Measurements from ENCODE around the gene NOL8.
A peak's percentile ranks its signal among the peaks of the same experiment; 100 is the strongest.

The NOL8 gene

GRCh38 chr9:92324889-92325268 is 271 bp downstream of the NOL8 start:
- Histone ChIP-seq H3K27me3 (ENCODE audit: low read depth, low read length) (no peaks in the 10 kb centered on the region), H2AFZ (ENCODE audit: low read depth, low read length) (peak overlapping the region; percentile 98), H3K9me3 (ENCODE audit: insufficient read depth, low read length) (no peaks in the 10 kb centered on the region), H3K4me2 (ENCODE audit: low read length) (peak overlapping the region; percentile 88), H3K9ac (ENCODE audit: low read length) (peak overlapping the region; percentile 92), H3K79me2 (ENCODE audit: low read length) (peaks cover 67% of the 10 kb centered on the region), H3K36me3 (replicated peaks; ENCODE audit: low read depth, low read length) (peaks cover 17% of the 10 kb centered on the region), H4K20me1 (ENCODE audit: insufficient read depth, low read length) (no peaks in the 10 kb centered on the region), H3K27ac (ENCODE audit: low read length) (peak overlapping the region; percentile 76), H3K4me1 (ENCODE audit: low read length) (peaks cover 21% of the 10 kb centered on the region), H3K4me3 (ENCODE audit: low read length) (peak overlapping the region; percentile 97)
- no peak for TF ChIP-seq EZH2phosphoT487 (IDR thresholded peaks at IDR 0.05; ENCODE audit: low read depth)
- TF ChIP-seq CTCF (IDR thresholded peaks at IDR 0.05; ENCODE audit: low read depth, low read length): no peak

- H3K4me2 ChIP-seq (ENCODE audit: low read length): peak overlapping the region; percentile 88
- no peaks in the 10 kb centered on the region for H3K9me3 ChIP-seq (ENCODE audit: insufficient read depth, low read length)
- H3K27ac ChIP-seq (ENCODE audit: low read length): peak overlapping the region; percentile 76; the same call in 1 of the 2 replicates
- H3K4me3 ChIP-seq (ENCODE audit: low read length): peak overlapping the region; percentile 97
- peaks cover 63% of the 10 kb centered on the region for H3K79me2 ChIP-seq (ENCODE audit: low read length)
- H4K20me1 ChIP-seq (ENCODE audit: insufficient read depth, low read length): no peaks in the 10 kb centered on the region
- no peak for TF ChIP-seq CTCF (IDR thresholded peaks at IDR 0.05; ENCODE audit: low read depth, low read length)
- no peak for TF ChIP-seq EZH2phosphoT487 (IDR thresholded peaks at IDR 0.05; ENCODE audit: low read depth)
- no peaks in the 10 kb centered on the region for H3K27me3 ChIP-seq (ENCODE audit: low read depth, low read length)
- H3K36me3 ChIP-seq (replicated peaks; ENCODE audit: low read depth, low read length): peaks cover 21% of the 10 kb centered on the region
- no peak overlapping the region for H2AFZ ChIP-seq (ENCODE audit: low read depth, low read length)
- peaks cover 21% of the 10 kb centered on the region for H3K4me1 ChIP-seq (ENCODE audit: low read length)
- H3K9ac ChIP-seq (ENCODE audit: low read length): peak overlapping the region; percentile 92
Measured at GRCh38 chr9:92324431-92324830, 719 bp downstream of the NOL8 start.

- Histone ChIP-seq H3K79me2 (ENCODE audit: low read length) (peaks cover 24% of the 10 kb centered on the region), H3K36me3 (replicated peaks; ENCODE audit: low read depth, low read length) (peaks cover 42% of the 10 kb centered on the region), H3K4me1 (ENCODE audit: low read length) (no peaks in the 10 kb centered on the region), H3K4me3 (ENCODE audit: low read length) (no peak overlapping the region), H3K9me3 (ENCODE audit: insufficient read depth, low read length) (no peaks in the 10 kb centered on the region), H4K20me1 (ENCODE audit: insufficient read depth, low read length) (no peaks in the 10 kb centered on the region), H2AFZ (ENCODE audit: low read depth, low read length) (no peak overlapping the region), H3K4me2 (ENCODE audit: low read length) (no peak overlapping the region), H3K27me3 (ENCODE audit: low read depth, low read length) (no peaks in the 10 kb centered on the region), H3K27ac (ENCODE audit: low read length) (no peak overlapping the region), H3K9ac (ENCODE audit: low read length) (no peak overlapping the region)
- TF ChIP-seq CTCF (IDR thresholded peaks at IDR 0.05; ENCODE audit: low read depth, low read length) (no peak), EZH2phosphoT487 (IDR thresholded peaks at IDR 0.05; ENCODE audit: low read depth) (no peak)
Measured at GRCh38 chr9:92315456-92315855, 9.7 kb downstream of the NOL8 start.

- H3K27ac ChIP-seq (ENCODE audit: low read length): no peak overlapping the region
- H3K9ac ChIP-seq (ENCODE audit: low read length): no peak overlapping the region
- H3K36me3 ChIP-seq (replicated peaks; ENCODE audit: low read depth, low read length): peaks cover 47% of the 10 kb centered on the region
- no peaks in the 10 kb centered on the region for H3K27me3 ChIP-seq (ENCODE audit: low read depth, low read length)
- H3K9me3 ChIP-seq (ENCODE audit: insufficient read depth, low read length): no peaks in the 10 kb centered on the region
- no peak overlapping the region for H3K4me2 ChIP-seq (ENCODE audit: low read length)
- H2AFZ ChIP-seq (ENCODE audit: low read depth, low read length): no peak overlapping the region
- no peaks in the 10 kb centered on the region for H3K4me1 ChIP-seq (ENCODE audit: low read length)
- peaks cover 24% of the 10 kb centered on the region for H3K79me2 ChIP-seq (ENCODE audit: low read length)
- no peaks in the 10 kb centered on the region for H4K20me1 ChIP-seq (ENCODE audit: insufficient read depth, low read length)
- no peak overlapping the region for H3K4me3 ChIP-seq (ENCODE audit: low read length)
- TF ChIP-seq CTCF (IDR thresholded peaks at IDR 0.05; ENCODE audit: low read depth, low read length) (no peak), EZH2phosphoT487 (IDR thresholded peaks at IDR 0.05; ENCODE audit: low read depth) (no peak)
Measured at GRCh38 chr9:92313624-92314012, 11.5 kb downstream of the NOL8 start.
